ENCODE results near the gene RALGAPA2.

The RALGAPA2 gene

DNA sequence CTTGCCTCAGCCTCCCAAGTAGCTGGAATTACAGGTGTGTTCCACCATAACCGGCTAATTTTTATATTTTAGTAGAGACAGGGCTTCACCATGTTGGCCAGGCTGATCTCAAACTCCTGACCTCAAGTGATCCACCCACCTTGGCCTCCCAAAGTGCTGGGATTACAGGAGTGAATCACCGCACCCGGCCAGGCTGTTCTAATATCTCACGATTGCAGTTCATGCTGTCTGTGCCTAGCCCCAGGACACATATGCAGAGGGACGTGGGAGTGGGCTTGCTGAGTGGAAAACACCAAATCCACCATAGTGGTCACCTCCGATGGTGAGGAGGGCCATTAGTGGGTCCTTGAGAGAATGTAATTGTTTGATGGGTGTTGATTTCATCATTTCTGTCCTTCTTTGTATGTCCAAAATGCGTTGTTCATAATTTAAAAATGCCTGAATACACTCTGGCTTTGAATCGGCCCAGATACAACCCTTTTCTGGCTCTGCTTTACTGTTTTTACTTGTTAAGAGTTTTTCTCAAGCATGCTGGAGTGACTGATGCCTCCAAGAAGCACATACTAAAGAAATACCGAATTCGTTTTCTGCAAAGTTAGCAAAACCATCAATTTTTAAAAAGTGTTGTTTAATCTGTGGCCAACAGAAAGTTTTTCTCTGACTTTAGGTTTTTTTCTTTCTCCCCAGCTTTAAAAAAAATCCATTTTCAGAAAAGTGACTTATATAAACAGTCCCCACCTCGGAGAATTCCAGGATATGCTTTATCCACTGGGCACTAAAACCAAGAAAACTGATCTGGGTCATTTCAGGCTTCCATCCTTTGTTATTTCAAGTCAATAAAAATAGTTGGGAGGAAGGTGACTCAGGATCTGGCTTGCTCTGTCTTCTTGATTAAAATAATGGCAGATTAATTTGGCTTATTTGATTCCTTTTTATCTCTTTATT lies 18.8 kb upstream of the RALGAPA2 start:
- DNase-seq (ENCODE audit: low spot score) = no peak
- TF ChIP-seq, protein P1, sequence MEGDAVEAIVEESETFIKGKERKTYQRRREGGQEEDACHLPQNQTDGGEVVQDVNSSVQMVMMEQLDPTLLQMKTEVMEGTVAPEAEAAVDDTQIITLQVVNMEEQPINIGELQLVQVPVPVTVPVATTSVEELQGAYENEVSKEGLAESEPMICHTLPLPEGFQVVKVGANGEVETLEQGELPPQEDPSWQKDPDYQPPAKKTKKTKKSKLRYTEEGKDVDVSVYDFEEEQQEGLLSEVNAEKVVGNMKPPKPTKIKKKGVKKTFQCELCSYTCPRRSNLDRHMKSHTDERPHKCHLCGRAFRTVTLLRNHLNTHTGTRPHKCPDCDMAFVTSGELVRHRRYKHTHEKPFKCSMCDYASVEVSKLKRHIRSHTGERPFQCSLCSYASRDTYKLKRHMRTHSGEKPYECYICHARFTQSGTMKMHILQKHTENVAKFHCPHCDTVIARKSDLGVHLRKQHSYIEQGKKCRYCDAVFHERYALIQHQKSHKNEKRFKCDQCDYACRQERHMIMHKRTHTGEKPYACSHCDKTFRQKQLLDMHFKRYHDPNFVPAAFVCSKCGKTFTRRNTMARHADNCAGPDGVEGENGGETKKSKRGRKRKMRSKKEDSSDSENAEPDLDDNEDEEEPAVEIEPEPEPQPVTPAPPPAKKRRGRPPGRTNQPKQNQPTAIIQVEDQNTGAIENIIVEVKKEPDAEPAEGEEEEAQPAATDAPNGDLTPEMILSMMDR (IDR thresholded peaks at IDR 0.05; ENCODE audit: borderline replicate concordance, control extremely low read depth, extremely low read depth, insufficient read depth, missing control alignments) = no peak
- in situ Hi-C loops (cut with MboI; ENCODE audit: low sequenced_read_pairs, unreplicated experiment) = no loop called here

DNA sequence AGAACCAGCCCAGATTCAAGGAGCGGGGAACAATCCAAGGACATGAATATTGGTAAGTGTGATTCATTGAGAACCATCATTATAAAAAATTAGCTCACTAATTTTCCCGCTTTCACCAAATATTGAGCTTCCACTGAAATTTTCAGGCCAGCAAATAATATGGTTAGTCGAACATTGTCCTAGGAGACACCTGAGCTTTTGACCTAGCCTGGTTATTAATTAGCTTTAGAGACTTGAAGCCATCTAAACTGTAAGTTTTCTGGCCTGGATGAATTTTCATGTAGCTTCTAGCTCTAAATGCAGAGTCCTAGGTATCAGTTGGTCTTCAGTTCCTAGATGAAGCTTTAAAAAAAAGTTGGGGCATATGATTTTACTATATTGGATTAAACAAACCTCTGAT lies 17.1 kb upstream of the RALGAPA2 start:
- no peak for DNase-seq (ENCODE audit: low spot score)
- in situ Hi-C loops (cut with MboI; ENCODE audit: low sequenced_read_pairs, unreplicated experiment) = no loop called here
- TF ChIP-seq, protein P1 (IDR thresholded peaks at IDR 0.05; ENCODE audit: borderline replicate concordance, control extremely low read depth, extremely low read depth, insufficient read depth, missing control alignments) = no peak

DNA sequence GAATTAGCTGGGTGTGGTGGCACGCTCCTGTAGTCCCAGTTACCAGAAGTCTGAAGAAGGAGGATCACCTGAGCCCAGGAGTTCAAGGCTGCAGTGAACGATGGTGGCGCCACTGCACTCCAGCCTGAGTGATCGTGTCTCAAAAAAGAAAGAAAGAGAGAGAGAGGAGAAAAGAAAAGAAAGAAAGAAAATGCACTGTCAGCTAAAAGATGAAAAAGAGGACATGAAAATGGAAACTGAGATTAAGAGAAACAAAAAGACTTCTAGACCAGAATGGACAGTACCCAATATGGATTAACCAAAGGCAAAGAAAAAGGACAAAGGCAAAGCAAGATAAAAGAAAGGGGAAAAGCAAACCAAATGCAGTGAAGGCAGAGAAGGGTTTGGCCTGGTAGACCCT lies 9.0 kb upstream of the RALGAPA2 start:
- no peak for DNase-seq (ENCODE audit: low spot score)
- TF ChIP-seq, protein P1 (IDR thresholded peaks at IDR 0.05; ENCODE audit: borderline replicate concordance, control extremely low read depth, extremely low read depth, insufficient read depth, missing control alignments) = no peak
- in situ Hi-C loops (cut with MboI; ENCODE audit: low sequenced_read_pairs, unreplicated experiment) = no loop called here

DNA sequence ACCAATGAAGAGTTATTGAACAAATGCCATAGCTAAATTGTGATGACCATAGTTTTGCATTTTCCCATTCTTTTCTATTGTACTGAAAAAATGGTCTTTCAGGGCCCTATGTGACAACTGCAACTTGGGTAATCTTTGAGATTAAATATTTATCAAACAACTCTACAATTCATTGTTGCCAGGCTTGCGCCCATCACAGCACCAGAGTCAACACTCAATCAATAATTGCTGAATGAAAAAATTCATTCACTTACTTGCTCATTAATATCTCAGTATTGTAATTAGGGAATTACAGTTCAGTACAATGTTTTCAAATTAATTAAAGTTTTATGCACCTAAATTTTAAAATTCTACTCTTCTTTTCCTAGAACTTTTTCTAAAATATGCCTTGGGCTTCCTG lies 7.7 kb upstream of the RALGAPA2 start:
- in situ Hi-C loops (cut with MboI; ENCODE audit: low sequenced_read_pairs, unreplicated experiment) = no loop called here
- no peak for DNase-seq (ENCODE audit: low spot score)
- TF ChIP-seq, protein P1 (IDR thresholded peaks at IDR 0.05; ENCODE audit: borderline replicate concordance, control extremely low read depth, extremely low read depth, insufficient read depth, missing control alignments) = no peak

DNA sequence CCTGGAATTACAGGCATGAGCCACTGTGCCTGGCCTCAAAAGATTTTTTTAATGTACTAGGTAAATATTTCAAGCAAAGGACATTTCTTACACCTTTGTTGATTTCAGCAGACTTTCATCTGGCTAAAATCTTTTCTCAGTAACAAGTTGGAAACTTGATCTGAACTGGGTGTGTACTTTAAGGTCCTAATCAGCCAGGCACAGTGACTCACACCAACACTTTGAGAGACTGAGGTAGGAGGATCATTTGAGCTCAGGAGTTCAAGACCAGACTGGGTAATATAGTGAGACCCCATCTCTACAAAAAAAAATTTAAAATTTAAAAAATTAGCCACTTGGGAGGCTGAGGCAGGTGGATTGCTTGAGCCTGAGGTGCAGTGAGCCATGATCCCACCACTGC lies 7.0 kb upstream of the RALGAPA2 start:
- DNase-seq (ENCODE audit: low spot score) = no peak
- in situ Hi-C loops (cut with MboI; ENCODE audit: low sequenced_read_pairs, unreplicated experiment) = no loop called here
- TF ChIP-seq, protein P1 (IDR thresholded peaks at IDR 0.05; ENCODE audit: borderline replicate concordance, control extremely low read depth, extremely low read depth, insufficient read depth, missing control alignments) = no peak

DNA sequence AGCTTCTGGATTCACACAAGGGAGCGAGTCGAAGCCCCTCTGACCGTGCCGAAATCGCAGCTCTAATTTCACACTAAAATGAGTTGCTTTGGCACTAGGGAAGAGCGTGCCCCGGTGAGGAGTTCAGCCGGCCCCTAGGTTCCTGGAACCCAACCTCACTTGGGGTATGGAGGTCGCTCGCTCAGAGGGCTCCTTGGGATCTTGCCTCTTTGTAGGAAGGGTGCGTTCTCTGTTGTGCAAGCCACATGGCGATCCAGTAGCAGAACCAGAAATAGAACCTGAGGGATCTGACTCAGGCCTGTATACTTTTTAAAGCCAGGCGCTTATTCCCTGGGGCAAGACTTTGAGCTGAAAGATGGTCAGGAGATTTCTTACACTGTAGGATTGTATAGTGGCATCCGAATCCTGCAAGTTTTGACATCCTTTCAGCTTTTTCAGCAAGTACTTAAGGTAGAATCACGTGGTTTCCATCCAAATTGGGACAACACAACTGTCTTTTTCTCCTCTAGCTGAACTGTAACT lies 861 bp upstream of the RALGAPA2 start:
- in situ Hi-C loops (cut with MboI; ENCODE audit: low sequenced_read_pairs, unreplicated experiment) = no loop called here
- TF ChIP-seq, protein P1 (IDR thresholded peaks at IDR 0.05; ENCODE audit: borderline replicate concordance, control extremely low read depth, extremely low read depth, insufficient read depth, missing control alignments) = no peak
- DNase-seq (ENCODE audit: low spot score) = no peak
